Endothelial cell of umbilical vein (primary cell): ENCODE measurements around the gene OR5P2. TPM values are rescaled to one million over a fixed set of nuclear protein-coding genes. Genes with fewer than 3 reads are reported as not detected.

Experiments used
- BruUV-seq: library from RNA; stranded (reverse); fragments of 400-500 nt; replicated peaks from 2 replicates; lab custom pipeline; 2021; lab: Mats Ljungman, UMichigan
- CTCF ChIA-PET: fragments of 300-600, 350-600 bp; sonication (Branson Sonifier 250); formaldehyde crosslinking; loops from one replicate; lab custom pipeline; 2021; ENCODE audit warnings: antibody characterized with exemption, inconsistent platforms; lab: Charles Lee
- POLR2A ChIA-PET: fragments of 300-600, 350-600 bp; sonication (Branson Sonifier 250); formaldehyde crosslinking; loops from one replicate; lab custom pipeline; 2021; ENCODE audit warnings: antibody characterized with exemption, inconsistent platforms; lab: Charles Lee
- DNase-seq: peaks from one replicate; pipeline ENCODE4 v3.0.0-alpha.2; 2011; ENCODE audit warnings: low read depth, low spot score
- FAIRE-seq: peaks from 2 replicates; lab custom pipeline; 2011; peaks lifted over from hg19 to GRCh38; lab: Jason Lieb, UNC
- H2AFZ ChIP-seq: 2 replicates; pipeline ENCODE4 v1.6.0; 2012; ENCODE audit warnings: low read depth, low read length, control low read depth, inconsistent platforms
- H3K27ac ChIP-seq: 2 replicates; pipeline ENCODE4 v1.5.1; 2011; ENCODE audit warnings: low read depth, mild to moderate bottlenecking, control low read depth, low read length, moderate library complexity; ENCODE audit not compliant: insufficient read depth
- H3K27me3 ChIP-seq, 2 experiments: 2 replicates each; pipeline versions ENCODE4 v1.6.0 to v1.6.1; 2011; ENCODE audit warnings: low read length in 2 of 2, mixed read lengths in 1 of 2; ENCODE audit not compliant: control insufficient read depth in 2 of 2, insufficient read depth in 2 of 2
- H3K36me3 ChIP-seq, 2 experiments: 2 replicates in 1 of 2; 3 replicates in 1 of 2; pipeline ENCODE4 v1.5.1; 2011; ENCODE audit warnings: low read length in 2 of 2, mild to moderate bottlenecking in 1 of 2, moderate library complexity in 1 of 2; ENCODE audit not compliant: control insufficient read depth in 2 of 2, insufficient read depth in 2 of 2; ENCODE audit errors: extremely low read depth in 1 of 2
- H3K4me1 ChIP-seq: 3 replicates; pipeline ENCODE4 v1.5.1; 2011; ENCODE audit warnings: mild to moderate bottlenecking, low read length; ENCODE audit not compliant: control insufficient read depth, insufficient read depth; ENCODE audit errors: extremely low read depth
- H3K4me2 ChIP-seq: 2 replicates; pipeline ENCODE4 v1.6.1; 2011; ENCODE audit warnings: low read length, control low read depth, mixed read lengths; ENCODE audit not compliant: insufficient read depth
- H3K4me3 ChIP-seq, 3 experiments: fragments of 200-600 bp in 1 of 3; sonication (generic), shearing (Covaris generic) in 1 of 3; replicated peaks in 1 of 3; 2 replicates each; pipeline ENCODE4 v1.5.1; 2011 to 2016; ENCODE audit warnings: control low read depth in 3 of 3, low read length in 3 of 3, mild to moderate bottlenecking in 2 of 3, inconsistent platforms in 1 of 3, low read depth in 1 of 3, moderate library complexity in 1 of 3; ENCODE audit not compliant: insufficient read depth in 1 of 3
- H3K79me2 ChIP-seq: 2 replicates; pipeline ENCODE4 v1.6.0; 2012; ENCODE audit warnings: low read length, inconsistent platforms; ENCODE audit not compliant: control insufficient read depth, insufficient read depth
- H3K9ac ChIP-seq: replicated peaks from 2 replicates; pipeline ENCODE3; 2011; ENCODE audit warnings: low read length, control low read depth; ENCODE audit not compliant: insufficient read depth; ENCODE audit errors: extremely low read depth
- H3K9me1 ChIP-seq: replicated peaks from 3 replicates; pipeline ENCODE4 v1.6.0; 2011; ENCODE audit warnings: mild to moderate bottlenecking, low read length; ENCODE audit not compliant: control insufficient read depth, insufficient read depth; ENCODE audit errors: extremely low read depth
- H3K9me3 ChIP-seq: replicated peaks from 2 replicates; pipeline ENCODE4 v1.5.1; 2012; ENCODE audit warnings: low read length, inconsistent platforms; ENCODE audit not compliant: control insufficient read depth, insufficient read depth
- H4K20me1 ChIP-seq: replicated peaks from 2 replicates; pipeline ENCODE3; 2011; ENCODE audit warnings: mild to moderate bottlenecking, low read length; ENCODE audit not compliant: control insufficient read depth, insufficient read depth; ENCODE audit errors: extremely low read depth
- CTCF ChIP-seq, 2 donors: IDR thresholded peaks; 1 replicate in 1 of 2; 2 replicates in 1 of 2; pipeline ENCODE4 v1.5.1; 2011; ENCODE audit warnings: low read length in 2 of 2, mild to moderate bottlenecking in 2 of 2, moderate library complexity in 2 of 2, control low read depth in 1 of 2, inconsistent platforms in 1 of 2, low read depth in 1 of 2; ENCODE audit not compliant: insufficient read depth in 1 of 2; ENCODE audit errors: extremely low read depth in 1 of 2
- EZH2 ChIP-seq: IDR thresholded peaks from 2 replicates; pipeline ENCODE4 v1.6.1; 2012; ENCODE audit warnings: borderline replicate concordance, low read depth, mild to moderate bottlenecking, moderate library complexity, low read length, inconsistent platforms; ENCODE audit not compliant: severe bottlenecking
- FOS ChIP-seq: IDR thresholded peaks from 2 replicates; pipeline ENCODE4 v1.6.1; 2011; ENCODE audit warnings: mild to moderate bottlenecking, low read length, moderate library complexity, borderline replicate concordance; ENCODE audit not compliant: insufficient read depth
- GATA2 ChIP-seq: IDR thresholded peaks from 2 replicates; pipeline ENCODE4 v1.7.0; 2011; ENCODE audit warnings: low read depth, mild to moderate bottlenecking, moderate library complexity, mixed read lengths, low read length; ENCODE audit not compliant: insufficient read length, insufficient read depth
- JUN ChIP-seq: IDR thresholded peaks from 2 replicates; pipeline ENCODE4 v1.6.1; 2011; ENCODE audit warnings: borderline replicate concordance, low read depth; ENCODE audit not compliant: insufficient read length, insufficient read depth
- MAX ChIP-seq: IDR thresholded peaks from 2 replicates; pipeline ENCODE4 v1.6.1; 2011; ENCODE audit not compliant: insufficient read depth, insufficient read length
- MYC ChIP-seq: IDR thresholded peaks from one replicate; pipeline ENCODE4 v1.6.1; 2011; ENCODE audit warnings: mild to moderate bottlenecking, low read depth, low read length
- POLR2A ChIP-seq: IDR thresholded peaks from 2 replicates; pipeline ENCODE4 v1.6.1; 2012; ENCODE audit warnings: low read depth, mild to moderate bottlenecking, control low read depth, low read length
- POLR2AphosphoS5 ChIP-seq: IDR thresholded peaks from 2 replicates; pipeline ENCODE4 v1.6.1; 2012; ENCODE audit warnings: low read depth, mild to moderate bottlenecking, control low read depth, low read length, moderate library complexity; ENCODE audit not compliant: insufficient read depth
- dilution Hi-C: fragments of 300-500 bp; cut with MboI; formaldehyde crosslinking; loops from one replicate; pipeline ENCODE4 v1.15.0; 2019; ENCODE audit warnings: low sequenced_read_pairs; ENCODE audit not compliant: extremely low pct_ligation_motif_present
- intact Hi-C: fragments of 100-400 bp; cut with micrococcal nuclease; formaldehyde crosslinking; loops from one replicate; pipeline ENCODE4 v1.10.0; 2022
- polyA plus RNA-seq, 4 experiments: library from polyadenylated mRNA; depleted of rRNA in 3 of 4; stranded (reverse) in 3 of 4; unstranded in 1 of 4; fragments of >200 nt; gene quantifications; 2 replicates each; pipeline versions ENCODE4 v1.2.1 to v1.2.3, GENCODE V29; 2011 to 2012; ENCODE audit warnings: missing spikeins in 1 of 4
- total RNA-seq: library from RNA; stranded (reverse); gene quantifications from 2 replicates; pipeline ENCODE4 v1.2.3, GENCODE V29; 2021

The OR5P2 gene
- total and polyA plus RNA-seq, 2 donors (not counting 3 experiments of a cell fraction or from before 2014, with no cell fraction given): not detected

GRCh38 chr11:7830740-7831139 lies 34.0 kb upstream of the OR5P2 start, which contains the start of gene OR5P3:
OR5P3 (minus strand) TSS chr11:7830840.
- intact Hi-C loops: no loop called here
- H3K9ac ChIP-seq: no peak within 1 kb of the TSS
- CTCF ChIA-PET: no interaction called here

More at GRCh38 chr11:7830740-7831139, 34.0 kb upstream of the OR5P2 start, which contains the start of gene OR5P3:
- FAIRE-seq (no peak), DNase-seq (no peak)
- dilution Hi-C loops: no loop called here
- H4K20me1 ChIP-seq: no peaks in the 10 kb centered on the region
- no peak within 1 kb of the TSS for H2AFZ ChIP-seq
- H3K9me3 ChIP-seq: no peaks in the 10 kb centered on the region
- POLR2A ChIA-PET: no interaction called here
- H3K4me1 ChIP-seq: no peaks in the 10 kb centered on the region
- H3K9me1 ChIP-seq: no peaks in the 10 kb centered on the region
- TF ChIP-seq CTCF (IDR thresholded peaks at IDR 0.05; ENCODE audit: extremely low read depth in 1 of 2, insufficient read depth in 1 of 2, low read depth in 1 of 2, low read length in 2 of 2) (no peak), POLR2AphosphoS5 (no peak), POLR2A (no peak), FOS (no peak), MAX (no peak), JUN (no peak), MYC (no peak), GATA2 (no peak), EZH2 (no peak)
- H3K4me3 ChIP-seq: no peak within 1 kb of the TSS
- no peak within 1 kb of the TSS for H3K4me2 ChIP-seq
- no TSS peak for BruUV-seq
- H3K27ac ChIP-seq: no peak within 1 kb of the TSS
- no peaks in the 10 kb centered on the region for H3K79me2 ChIP-seq
- H3K27me3 ChIP-seq: no peaks in the 10 kb centered on the region
- H3K36me3 ChIP-seq: no peaks in the 10 kb centered on the region
